ENCODE data around the gene NOX5.
"Not testable (repeated sequence)": the region's sequence is repeated elsewhere in the genome, so short reads cannot be mapped to it uniquely, and the experiment has no call there.

The NOX5 gene

DNA sequence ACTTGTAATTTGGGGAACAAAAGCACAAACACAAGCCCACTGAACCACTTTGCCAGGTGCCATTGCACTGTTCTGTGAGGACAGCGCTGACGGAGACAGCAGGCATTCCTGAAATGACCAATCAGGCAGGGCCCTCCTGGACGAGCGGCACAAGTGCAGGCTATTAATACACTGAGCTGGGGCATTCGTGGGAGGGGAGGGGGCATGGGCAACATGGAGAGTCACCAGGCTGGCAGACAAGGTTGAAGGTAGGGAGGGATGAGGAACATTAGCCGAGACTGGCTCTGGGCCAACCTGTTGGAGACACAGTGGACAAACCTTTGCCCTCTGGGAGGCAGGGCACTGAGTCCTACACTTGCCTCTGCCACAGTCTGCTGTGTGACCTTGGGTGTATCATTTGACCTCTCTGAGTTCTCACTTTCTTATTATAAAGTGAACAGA lies 45.6 kb downstream of the NOX5 start:
- DNase-seq: no peak

DNA sequence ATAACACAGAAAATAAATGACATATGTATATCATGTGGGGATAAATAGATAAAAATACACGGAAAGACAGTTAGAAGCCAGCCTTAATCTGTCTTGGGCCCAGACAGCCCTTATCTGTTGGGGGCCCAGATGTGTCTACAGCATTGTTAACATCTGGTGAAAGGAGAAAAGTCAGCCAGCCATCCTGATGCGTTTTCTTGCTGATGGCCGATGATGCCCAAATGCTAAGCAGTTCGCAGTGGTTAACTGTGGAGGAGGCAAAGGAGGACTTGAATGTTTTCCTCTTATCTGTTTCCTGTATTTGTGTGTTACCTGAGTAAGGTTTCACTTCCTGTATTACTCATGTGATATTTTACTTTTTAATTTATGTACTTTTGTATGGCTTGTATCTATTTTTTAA lies 46.2 kb downstream of the NOX5 start:
- no peak for DNase-seq

DNA sequence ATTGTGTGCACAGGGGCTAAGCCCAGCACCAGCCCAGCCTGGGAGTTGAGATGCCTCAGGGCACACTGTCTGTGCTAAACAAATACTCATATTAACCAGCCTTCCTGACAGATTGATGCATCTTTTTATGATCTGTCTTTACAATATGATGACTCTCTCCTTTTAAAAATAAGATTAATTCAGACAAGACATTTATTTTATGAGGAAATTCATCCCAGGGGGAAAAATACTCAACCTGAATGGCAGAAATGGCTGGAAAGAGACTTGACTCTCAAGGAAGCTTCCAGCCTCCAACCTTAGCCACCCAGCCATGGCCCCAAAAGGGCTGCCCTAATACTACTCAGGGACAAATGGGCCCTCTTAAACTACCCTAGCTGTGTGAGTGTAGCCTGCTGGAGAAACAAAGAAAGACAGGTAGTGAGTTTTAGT lies 46.9 kb downstream of the NOX5 start:
- DNase-seq: no peak

DNA sequence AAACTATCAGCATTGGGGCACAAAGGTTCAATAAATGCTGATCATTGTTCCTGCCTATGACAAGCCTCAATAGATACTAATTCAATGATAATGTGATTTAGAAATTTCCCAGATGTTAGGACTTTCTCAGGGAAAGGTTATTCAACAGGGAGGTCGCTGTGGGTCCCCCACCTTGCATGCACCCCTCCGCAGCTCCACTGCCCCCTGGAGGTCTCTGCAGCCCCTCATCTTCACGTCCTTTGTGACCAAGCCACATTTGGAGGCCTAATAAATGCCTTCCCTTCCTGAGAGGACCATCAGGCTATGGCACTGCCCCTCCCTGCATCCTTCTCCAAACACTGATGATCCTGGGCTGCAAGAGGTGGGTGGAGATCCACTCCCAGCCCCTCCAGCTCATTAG lies 50.2 kb downstream of the NOX5 start:
- DNase-seq: no peak

DNA sequence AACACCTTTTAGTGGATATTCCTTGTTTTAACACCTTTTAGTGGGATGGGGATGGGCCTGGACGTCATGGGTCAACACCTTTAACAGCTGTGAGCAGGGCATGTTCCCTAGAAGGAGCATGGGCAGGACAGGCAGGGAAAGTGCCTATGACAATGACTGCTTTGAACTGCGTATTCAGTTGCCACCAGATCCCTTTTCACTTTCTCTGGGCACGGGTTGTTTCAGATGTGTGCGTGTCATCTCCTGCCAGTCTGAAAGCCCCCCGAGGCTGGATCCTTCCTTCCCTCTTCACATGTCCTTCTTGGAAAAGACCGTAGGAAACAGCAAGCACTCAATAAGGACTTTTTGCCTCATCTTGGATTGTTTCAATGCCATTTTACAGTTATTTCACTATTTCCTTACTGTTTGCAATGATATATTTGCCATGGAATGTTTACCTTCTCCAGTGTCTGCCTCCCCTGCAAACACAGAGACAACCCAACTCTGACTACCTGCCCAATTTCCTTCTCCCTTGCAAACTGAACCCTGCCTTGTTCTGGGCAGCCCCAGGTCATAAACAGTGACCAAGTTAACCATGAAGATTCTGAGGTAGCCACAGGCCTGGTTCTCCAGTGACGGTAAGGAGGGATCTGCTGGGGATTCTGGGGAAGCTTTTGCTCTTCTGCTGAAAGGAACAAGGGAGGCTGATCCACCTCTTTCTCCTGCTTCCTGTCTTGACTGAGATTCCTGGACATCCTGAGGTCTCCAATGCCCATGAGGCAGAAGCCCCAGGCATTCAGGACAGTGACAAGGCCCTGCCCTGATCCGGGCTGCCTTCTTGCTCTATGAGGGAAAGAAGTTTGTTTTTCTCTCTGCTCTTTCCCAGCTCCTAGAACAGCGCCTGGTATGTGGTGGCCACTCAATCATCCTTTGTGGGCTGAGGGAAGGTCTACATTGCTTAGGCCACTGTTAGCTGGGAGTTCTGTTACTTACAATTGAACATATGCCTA lies 51.8 kb downstream of the NOX5 start:
- DNase-seq: no peak

DNA sequence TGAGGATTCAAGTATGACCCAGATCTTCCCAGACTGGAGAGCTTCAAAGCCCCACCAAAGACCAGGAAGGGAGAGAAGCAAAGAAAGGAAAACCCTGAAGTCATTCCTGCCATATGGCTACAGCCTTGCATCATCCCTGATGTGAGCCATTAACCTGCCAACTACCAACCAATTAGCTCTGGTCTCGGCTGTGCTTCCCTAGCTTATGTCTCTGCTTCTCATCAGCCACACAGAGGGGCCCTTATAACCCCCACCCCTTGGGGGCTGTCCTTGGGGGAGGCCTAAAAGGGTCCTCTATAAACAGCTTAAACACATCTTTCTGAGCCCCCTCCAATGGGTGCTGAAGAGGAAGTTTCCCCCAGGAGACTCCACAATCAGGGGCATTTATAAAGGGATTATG lies 52.8 kb downstream of the NOX5 start:
- DNase-seq: no peak

DNA sequence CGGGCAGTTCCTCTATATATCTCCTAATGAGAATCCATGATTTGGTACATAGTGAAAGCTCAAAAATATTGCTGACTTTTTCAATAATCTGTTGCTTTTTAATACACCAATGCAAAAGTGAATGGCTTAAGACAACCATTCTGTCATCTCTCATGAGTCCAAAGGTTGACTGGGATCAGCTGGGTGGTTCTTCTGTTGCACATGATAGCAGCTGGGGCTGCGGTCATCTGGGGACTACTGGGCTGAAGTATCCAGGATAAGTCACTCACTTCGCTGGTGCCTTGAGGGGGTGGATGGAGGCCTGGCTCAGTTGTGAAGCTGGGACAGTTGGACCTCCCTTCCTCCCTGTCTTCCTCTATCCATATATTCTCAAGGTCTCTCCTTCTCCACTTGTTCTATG lies 53.7 kb downstream of the NOX5 start:
- no peak for DNase-seq

DNA sequence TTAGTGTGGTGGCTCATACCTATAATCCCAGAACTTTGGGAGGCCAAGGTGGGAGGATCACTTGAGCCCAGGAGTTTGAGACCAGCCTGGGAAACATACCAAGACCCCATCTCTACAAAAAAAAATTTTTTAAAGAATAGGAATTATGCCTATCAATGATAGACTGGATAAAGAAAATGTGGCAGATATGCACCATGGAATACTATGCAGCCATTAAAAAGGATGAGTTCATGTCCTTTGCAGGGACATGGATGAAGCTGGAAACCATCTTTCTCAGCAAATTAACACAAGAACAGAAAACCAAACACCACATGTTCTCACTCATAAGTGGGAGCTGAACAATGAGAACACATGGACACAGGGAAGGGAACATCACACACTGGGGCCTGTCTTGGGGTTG lies 54.8 kb downstream of the NOX5 start:
- DNase-seq: not testable (repeated sequence)

DNA sequence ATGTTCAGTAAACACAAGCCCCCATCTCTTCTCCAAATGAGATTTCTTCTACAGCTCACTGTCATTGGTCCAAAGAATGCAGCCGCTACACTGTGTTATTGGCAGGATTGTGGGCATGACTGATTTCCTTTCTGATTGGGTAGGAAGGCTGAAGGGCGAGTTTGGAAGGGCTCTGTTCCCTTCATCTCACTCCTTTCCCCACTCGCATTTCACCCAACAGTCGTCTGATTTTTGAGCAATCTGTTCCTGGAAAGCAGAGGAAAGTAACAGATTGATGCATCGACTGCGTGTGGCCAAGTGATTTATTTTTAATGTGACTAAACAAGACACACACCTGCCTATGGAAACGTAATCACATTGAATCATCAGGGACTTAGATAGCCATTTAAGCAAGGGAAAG lies 55.5 kb downstream of the NOX5 start:
- no peak for DNase-seq

DNA sequence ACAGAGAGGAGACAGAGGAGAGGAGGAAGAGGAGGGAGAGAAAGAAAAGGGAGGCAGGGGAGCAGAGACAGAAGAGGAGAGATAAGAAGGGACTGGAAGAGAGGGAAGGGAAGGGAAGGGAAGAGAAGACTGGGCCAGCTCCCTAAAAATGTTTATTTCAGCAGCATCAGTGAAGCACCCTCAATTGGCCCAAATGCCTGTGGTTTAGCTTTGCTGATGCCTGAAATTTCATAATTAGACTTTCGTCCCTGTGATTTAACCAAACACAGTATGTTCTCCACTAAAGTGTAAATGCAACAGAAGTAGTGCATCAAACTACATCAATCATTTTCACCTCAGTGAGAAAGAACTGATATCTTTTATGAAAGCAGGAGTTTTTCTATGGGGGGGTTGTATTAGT lies 55.9 kb downstream of the NOX5 start:
- DNase-seq: no peak

DNA sequence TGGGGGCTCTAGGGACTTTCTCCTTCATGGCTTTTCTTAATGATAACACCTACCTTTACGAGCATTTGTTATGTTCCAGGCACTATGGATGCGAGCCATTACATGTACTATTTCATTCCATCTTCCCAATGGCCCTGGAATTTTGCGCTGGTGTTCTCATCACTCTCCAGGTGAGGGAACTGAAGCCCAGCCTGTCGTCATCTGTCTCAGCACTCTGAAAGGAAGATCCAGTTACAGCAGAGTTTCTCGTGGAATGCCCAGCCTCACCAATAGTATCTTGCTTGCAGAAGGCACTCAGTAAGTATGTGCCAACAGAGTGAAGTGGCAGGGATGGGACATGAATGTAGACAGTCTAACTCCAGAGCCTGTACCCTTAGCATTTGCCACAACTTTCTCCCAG lies 56.8 kb downstream of the NOX5 start:
- no peak for DNase-seq

DNA sequence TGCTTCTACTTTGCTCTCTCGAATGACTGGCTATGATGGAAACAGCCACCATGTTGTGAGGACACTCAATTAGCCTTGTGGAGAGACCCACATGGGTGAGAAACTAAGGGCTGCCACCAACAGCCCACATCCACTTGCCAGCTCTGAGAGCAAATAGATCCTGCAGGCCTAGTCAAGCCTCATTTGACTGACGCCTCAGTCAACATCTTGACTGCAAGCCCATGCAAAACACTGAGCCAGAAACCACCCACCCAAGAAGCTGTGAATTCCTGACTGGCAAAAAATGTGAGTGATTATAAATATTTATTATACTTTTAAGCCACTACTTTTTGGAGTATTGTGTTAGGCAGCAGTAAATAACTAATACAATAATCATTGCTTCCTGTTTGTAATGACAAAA lies 58.4 kb downstream of the NOX5 start:
- DNase-seq: no peak

DNA sequence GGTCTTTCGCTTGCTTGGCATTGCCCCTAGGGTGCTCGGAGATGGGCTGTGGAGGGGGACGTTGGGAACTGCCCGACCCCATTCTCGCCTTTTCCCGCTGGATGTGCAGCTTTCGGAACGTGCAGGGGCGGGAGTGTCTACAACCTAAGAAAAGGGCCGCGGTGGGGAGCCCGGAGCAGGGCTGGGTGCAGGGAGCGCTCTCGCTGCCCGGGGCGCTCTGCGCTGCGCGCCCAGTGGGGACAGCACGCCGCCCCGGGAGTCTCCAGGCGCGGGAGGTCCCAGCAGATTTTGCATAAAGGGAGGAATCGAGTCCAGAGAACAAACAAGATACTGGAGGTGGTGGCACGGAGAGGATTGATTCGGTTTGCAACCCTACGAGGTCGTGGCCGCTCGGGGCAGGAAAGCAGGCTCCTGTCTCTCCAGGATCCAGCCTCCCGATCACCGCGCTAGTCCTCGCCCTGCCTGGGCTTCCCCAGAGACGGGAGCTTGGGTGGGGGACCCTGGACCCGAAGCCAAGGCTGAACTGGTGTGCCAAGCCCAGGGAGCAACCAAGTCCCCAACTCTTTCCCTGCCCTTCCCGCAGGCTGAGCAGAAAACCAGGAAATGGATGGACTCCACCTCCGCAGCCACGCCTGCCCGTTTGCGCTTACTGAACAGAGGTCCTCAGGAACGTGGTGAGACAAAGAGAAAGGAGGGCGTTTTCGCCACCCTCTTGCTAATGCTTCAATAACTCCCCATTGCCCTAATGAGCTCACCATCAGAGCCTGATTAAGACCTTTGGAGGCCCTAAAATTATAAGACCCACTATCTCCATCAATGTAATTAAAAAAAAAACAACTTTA lies 59.7 kb downstream of the NOX5 start:
- peak; percentile 41 for DNase-seq

DNA sequence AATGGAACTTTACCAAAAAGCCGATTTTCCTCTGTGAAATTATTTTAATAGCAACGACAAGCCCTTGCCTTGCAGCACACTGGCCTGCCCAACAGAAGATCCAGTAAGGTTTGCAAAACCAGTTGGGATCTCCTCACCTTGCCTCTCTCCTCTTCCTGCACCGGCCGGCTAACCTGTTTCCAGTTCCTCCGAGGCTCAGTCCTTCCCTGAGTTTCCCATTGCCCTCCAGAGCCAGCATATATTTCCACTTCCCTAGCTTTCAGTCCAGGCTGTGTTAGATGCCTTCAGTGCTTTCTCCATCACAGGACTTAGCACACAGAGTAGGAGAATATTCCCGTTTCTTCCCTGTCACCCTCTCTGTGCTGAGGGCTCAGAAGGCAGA lies 60.3 kb downstream of the NOX5 start:
- DNase-seq: no peak

DNA sequence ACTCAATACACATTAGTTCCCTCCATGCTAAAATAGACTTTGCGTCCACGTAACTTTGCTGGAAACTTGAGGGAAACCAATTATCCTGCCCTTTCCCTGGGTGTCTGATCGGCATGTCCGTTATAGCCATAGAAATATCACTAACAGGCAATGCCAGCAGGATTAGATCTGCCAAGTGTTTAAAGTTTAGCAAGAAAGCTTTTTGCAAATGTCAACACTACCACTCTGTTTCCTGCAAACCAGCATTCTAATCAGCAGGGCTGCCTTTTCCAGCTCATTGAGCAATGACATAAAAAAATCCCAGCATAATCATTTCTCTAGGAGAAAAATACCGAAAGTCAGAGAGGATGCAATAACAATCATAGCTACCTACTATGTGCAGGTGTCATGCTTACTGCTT lies 60.9 kb downstream of the NOX5 start:
- no peak for DNase-seq

DNA sequence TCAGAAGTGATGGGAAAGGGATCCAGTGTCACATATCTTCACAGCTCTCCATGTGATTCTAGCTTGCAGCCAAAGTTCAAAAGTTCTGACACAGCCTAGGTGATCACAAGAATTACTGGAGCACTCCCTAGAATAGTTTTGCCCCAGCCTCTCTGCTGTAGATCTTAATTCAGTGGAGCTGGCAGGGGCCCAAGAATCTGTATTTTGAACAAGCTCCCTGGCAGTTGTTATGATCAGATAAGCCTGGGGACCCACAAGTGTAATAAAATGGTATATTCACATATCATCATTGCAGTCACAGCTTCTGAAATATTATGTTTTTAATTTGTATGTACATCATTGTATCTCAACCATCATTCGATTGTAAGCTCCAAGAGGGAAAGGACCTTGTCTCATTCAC lies 62.3 kb downstream of the NOX5 start:
- DNase-seq: no peak

DNA sequence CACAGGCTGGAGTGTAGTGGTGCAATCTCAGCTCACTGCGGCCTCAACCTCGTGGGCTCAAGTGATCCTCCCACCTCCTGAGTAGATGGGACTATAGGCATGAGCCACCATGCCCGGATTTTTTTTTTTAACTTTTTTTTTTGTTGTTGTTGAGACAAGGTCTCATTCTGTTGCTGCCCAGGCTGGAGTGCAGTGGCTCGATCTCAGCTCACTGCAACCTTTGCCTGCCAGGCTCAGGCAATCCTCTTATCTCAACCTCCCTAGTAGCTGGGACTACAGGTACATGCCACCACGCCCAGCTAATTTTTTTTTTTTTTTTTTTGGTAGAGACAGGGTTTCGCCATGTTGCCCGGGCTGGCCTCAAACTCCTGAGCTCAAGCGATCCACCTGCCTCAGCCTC lies 64.1 kb downstream of the NOX5 start:
- DNase-seq: no peak

DNA sequence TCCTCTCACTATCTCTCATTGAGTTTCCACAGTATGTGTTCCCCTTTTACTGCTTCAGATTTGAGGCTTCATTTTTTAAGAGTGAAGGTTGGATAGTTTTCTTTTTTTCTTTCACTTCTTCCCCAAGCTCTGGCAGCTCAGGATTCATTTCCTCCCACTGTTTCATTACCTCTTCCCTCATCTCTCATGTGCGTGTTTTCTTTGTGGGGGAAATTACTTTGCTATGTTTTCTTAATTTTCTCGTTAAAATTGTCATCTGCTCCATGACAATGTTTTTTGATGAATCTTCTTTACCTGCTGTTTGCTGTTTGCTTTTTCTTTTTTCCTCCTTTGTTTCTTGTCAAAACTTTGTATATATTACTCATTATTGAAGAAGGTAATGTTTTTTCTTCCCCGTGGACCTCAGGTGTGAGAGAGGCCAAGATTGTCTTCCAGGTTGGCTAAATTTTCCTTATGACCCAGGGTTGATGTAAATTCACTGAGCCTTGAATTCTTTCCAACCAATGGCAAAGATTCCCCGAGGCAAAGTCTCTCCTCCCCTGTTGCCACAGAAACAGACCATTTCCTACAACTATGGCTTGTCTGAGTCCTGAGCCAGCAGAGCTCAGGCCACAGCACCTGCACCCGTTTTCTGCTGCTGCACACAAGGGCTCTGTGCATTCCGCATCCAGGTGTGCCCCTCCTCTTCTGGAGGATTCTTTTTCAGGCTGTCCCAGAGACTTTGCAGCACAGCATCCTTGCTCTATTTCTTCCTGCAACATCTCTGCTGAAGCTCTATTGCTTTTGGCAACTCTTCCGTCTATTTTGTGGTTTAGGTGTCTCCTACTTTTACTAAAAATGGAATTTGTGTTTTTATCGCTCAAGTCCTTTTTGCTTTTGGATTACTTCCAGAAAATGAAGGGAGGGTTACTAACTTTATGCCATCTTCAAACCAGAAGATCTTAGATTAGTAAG lies 66.1 kb downstream of the NOX5 start:
- DNase-seq: no peak

DNA sequence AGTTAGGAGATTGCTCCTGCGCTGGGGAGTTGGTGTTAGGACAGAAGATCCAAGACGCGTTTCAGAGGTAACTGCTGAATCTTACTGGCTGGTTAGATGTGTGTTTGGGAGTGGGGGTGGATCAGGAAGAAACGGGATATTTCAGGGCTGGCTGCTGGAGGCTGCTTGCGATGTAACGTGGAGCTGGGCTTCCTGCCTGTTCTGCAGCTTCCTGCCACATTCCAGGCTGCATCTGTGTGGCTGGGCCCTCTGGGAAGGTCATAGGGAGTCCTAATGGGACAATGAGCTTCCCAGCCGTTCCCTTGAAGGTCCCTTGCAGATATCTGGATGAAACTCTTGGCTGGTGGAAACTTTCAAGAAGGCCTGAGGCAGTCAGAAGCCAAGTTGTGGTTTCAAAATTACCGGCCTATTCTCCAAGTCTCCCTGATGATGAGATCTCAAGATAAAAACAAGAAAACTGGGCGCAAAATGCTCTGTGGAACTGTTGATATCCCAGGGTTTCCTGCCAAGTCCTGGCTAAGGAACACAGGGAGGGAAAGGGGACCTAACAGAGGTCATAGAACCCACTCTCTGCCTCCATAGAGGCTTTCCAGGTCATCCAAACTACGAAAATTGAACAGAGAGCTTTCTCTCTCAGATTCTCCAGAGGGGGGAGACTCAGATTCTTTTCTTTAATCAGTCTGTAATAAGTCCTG lies 67.0 kb downstream of the NOX5 start:
- no peak for DNase-seq

DNA sequence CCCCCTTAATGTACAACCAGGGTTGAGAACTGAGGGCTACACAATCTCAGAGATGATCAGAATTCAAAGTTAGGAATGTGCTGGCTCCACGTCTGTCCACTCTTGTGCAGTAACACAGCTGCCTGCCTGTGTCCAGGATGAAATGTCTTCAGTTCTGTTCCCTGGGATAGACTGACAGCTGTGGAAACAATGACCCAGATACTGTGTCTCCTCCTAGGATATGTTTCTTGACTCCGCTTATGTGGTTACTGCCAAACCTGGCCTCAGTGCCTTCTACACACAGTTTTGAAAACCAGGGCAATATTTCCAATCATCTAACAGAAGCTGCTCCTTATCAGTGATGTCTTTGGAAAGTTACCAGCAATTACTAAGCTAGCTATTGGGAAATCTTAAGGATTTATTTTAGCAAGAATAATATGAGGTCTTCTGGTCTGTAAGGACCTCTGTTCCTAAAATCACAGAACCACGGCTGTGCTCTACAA lies 67.6 kb downstream of the NOX5 start:
- no peak for DNase-seq

DNA sequence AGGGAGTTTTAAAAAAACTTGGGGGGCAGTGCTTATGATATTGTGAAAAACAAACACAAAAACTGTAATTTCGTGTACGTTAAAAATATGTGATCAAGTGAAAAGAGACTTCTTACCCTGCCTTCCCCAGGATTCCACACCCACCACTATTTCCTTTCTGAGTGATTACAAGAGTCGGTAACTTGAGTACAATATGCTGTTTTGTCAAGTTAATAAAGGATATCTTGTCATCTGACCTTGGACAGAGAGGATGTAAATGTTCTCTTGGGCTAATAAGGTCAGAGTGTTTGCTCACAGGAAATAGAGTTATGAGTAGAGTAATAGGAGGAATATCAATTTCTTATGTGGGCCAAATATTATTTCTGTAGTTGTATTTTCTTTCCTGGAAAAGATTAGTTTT lies 68.1 kb downstream of the NOX5 start:
- DNase-seq: no peak

Data from NCI-H510A (cell line).